ENCODE measurements around the gene IQUB.
"Not testable (repeated sequence)": the region's sequence is repeated elsewhere in the genome, so short reads cannot be mapped to it uniquely, and the experiment has no call there.

IQUB gene
- total RNA-seq: 0 to 0.23 (median 0.08) reads per million in 18 experiments

DNA sequence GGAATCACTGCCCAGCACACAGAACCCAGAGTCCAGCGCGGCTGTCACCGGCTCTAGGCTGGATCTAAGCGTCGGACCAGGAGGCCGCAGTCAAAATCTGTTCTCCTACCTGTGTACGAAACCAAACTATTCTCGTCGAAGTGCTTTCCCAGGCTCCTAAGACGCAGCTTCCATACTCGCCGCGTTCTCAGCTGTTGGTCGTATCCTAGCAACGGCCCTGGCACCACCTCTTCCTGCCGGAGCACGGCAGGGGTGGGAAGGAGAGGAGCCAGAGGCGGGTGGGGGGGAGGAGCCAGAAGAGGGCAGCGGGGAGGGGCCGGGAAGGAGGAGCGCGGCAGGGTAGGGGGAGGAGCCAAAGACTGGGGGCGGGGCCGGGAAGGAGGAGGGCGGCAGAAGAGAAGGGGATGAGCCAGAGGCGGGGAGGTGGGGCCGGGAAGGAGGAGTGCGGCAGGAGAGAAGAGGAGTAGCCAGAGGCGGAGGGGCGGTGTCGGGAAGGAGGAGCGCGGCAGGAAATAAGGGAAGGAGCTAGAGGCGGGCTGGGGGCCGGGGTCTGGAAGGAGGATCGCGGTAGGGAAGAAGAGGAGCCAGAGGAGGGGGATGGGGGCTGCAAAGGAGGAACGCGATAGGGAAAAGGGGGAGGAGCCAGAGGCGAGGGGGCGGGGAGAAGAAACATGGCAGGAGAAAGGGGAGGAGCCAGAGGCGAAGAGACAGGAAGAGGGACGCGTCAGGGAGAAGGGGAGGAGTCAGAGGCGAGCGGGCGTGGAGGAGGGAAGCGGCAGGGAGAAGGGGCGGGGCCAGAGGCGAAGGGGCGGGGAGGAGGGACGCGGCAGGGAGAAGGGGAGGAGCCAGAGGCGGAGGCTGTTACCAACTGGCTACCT is at the start of gene IQUB:
IQUB (minus strand) TSS at position 213 of the 878 bp plus-strand sequence. CDS start 22,255 bp downstream, outside the sequence.
- peak; percentile 97 for DNase-seq

DNA sequence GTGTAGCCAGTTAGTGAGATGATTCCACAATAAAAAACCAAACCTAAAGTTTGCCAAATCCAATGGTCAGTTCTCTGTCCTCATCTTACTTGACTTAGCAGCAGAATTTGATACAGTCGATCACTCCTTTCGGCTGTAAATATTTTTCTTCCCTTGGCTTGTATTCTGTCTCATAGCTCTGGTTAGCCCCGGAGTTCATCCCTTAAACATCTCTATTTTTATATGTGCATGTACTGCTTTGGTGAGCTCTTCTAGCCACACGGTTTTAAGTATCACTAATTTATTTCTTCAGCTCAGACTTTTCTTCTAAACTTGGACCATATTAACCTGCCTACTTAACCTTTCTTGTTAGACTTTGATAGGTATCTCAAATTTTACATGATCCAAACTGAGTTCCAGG is 49.4 kb upstream of the IQUB start:
- DNase-seq: no peak

DNA sequence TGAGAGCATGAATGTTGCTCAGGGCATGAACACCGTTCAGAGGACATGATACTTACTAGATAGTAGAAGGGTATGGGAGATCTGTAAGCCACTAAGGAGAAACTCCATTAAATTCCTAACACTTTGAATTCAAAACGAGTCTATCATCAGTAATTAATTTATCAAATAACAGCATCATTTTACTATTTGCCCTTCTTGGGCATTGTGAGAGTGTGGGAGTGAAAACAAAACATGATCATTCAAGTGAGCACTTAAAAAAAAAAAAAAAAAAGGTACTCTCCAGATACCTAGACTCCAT is 46.7 kb upstream of the IQUB start:
- no peak for DNase-seq

DNA sequence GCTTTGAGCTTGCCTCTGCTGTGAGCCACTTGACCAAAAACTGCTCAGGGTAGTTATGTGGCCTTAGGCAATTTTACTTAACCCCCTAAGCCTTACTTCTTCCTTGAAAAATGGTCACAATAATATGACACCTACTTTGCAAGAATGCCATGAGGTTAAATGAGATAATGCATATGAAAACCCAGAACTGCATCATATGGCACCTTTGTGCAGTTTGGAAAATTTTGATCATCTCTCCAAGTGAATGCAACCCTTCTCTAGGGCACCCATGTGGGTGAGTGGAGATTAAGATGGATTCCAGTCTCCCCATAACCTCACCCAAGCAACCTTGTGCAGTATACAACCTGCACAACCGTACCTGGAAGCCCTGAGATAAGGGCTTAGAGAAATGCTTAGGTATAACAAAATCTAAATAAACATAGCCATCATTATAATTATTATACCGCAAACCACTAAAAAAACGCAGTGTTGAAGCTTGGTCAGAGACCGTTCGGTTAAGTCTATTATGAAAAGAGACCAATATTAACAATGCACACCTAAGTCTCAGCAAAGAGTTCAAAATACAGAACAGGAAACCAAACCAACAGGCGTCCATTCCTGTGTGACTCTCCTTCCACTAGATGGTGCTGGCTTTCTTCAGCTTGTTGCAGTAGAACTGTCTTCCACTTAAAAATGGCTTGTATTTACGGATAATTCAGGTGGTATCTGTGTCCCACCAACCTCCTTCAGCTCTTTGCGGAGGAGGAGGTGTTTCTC is 46.2 kb upstream of the IQUB start:
- DNase-seq: peak in 1 of 2 donors; percentile 6

DNA sequence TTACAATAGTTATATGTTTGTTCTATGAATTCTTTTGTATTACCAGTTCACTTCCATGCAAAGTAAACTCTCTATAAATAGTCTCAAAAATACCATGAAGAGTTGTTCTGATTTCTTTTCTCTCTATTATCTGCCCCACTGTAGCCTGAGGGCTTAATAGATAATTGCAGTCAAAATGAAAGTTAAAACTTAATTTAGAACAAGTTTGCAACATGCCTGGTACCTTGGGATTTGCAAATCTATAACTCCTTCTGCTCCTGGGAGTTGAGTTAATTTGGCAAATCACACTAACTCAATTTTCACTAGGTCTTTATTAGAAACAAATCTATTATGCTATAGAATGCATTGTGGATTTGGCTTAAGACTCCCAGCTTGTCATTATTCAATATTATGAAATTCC is 45.0 kb upstream of the IQUB start:
- DNase-seq: no peak

DNA sequence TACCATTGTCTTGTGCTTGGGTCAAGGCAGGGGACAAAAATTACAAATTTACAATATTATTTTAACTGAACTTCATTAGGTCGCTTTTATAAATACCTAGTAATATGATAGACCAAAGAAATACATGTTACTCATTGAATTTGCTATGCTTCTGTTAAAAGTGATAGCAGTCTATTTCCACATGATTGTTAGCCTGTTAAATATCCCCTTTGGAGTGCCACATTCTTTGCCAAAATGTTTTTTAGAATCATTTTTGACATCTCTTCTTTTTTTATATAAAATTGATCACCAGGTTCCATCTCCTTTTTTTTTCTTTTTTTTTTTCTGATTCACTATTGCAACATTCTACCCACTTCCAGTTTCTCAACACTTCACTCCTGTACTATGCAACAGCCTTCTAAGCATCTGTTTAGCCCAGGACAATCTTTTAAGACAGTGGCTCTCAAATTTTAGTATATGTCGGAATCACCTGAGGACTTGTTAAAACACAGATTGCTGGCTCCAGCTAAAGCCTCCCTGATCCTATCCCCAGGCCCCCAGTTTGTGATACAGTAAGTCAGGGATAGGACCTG is 39.6 kb upstream of the IQUB start:
- no peak for DNase-seq

DNA sequence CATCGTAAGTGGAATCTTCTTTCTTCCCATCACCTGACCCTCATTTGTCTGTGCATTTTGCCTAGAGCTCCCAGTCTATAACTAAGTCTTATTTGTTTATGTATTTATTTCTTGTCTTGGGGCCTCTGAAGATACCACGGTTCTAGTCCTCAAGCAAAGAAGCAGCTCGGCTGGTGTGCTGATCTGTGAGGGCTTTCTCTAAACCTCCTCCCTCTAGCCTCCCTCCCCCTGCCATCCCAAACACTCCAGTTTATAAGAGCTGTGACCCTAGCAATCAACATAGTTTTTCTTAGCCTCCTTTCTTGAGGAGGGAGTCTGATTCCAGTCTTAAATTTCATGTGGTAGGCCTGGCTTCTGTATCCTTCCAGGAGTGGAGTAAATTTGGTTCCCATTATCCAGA is 38.9 kb upstream of the IQUB start:
- no peak for DNase-seq

DNA sequence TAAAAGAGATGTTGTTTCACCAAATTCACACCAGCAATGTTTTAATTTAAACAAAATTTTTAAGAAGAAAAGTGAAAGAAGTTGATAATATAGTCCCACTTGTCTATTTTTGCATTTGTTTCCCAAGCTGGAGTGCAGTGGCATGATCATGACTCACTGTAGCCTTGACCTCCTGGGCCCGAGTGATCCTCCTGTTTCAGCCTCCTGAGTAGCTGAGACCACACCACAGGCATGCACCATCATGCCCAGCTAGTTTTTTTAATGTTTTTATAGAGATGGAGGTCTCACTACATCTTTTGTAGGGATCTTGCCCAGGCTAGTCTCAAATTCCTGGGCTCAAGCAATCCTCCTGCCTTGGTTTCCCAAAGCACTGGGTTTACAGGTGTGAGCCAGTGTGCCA is 37.3 kb upstream of the IQUB start:
- DNase-seq: no peak

DNA sequence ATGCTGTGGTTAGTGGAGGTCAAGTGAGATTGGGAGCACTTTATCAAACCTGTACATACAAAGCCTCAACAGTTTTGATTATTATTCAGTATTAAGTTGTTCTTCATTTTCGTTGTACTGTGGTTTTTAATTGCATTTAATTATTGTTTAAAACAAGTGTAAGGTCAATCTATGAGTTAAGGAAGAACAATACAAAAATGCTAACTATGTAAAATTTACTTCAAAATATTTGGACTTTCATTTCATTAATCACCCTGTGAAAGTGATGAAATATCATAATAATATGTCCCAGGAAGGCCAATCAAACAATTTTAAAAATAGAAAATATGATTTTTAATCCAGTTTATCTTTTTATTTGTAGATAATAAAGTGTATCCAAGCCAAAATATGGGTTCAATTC is 36.8 kb upstream of the IQUB start:
- DNase-seq: no peak

DNA sequence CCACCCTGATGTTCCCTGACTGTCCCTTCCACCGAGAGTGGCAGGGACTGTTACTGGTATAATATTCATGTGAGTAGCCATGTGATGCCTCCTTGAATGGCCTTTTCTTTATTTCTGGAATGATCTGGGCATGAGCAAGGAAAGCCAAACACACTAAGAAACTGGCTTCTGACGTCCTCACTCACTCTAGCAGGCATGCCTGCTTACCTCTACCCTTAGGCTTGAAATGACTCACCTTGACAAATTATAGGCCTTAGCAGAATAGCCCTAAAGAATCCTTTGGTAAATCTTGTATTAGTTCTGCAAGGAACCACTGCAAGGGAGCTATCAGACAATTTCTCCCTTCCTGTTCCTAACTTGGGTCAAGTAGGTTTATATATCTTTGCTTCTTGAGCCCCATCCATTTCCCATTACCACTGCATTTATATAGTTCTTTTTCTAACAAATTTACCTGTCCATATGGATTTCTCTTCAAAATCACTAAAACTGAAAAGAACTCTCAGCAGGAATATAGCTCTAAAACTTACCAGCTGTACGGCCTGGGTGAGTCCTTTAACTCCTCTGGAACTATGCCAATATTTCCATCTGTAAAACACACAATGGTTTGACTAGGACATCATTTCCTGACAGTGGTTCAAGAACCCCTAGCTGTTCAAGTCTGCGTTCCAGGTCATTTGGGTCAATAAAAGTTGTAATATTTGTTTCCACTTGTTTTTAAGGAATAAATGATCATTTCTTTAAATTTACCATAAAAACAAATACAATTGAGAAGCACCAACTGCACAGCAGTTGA is 36.2 kb upstream of the IQUB start:
- no peak for DNase-seq

DNA sequence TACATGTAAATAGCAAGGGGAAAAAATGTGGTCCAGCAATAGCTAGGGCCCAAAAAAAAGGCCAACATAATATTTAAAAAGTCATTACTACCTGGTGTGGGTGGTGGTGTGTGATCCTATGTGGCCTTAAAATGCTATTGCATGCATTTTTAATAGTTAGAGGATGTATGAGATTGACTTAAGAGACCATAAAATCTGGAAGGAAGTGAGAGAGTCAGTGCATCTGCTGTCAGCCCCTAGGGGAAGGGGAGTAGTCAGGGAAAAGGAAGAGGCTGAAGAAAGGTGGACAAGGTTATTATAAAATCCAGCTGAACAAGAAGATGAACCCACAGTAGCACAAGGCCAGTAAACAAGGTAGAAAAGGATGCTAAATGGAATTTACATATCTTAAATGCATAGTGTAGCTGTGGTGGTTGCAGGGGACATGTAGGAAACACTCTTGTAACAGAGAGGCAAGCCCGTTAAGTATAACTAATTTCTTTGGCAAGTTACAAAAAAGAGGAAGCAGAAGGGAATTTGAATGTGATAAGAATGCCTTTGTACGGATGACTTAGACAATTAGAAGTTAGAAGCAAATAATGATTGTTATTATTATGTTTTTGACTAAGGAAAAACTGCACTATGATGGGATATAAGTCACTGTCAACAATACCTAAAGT is 35.1 kb upstream of the IQUB start:
- DNase-seq: no peak

DNA sequence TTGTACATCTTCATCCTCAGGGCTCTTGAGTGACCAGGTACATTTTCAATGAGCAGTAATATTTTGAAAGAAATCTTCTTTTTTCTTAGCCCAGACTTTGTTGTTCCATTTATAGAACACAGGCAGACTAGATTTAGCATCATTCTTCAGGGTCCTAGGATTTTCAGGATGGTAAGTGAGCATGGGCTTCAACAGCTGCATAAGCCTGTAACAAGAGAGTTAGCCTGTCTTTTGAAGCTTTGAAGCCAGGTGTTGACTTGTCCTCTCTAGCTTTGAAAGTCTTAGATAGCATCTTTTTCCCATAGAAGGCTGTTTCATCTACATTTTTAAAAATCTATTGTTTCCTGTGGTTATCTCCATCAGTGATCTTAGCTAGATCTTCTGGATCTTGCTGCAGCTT is 27.7 kb upstream of the IQUB start:
- no peak for DNase-seq

DNA sequence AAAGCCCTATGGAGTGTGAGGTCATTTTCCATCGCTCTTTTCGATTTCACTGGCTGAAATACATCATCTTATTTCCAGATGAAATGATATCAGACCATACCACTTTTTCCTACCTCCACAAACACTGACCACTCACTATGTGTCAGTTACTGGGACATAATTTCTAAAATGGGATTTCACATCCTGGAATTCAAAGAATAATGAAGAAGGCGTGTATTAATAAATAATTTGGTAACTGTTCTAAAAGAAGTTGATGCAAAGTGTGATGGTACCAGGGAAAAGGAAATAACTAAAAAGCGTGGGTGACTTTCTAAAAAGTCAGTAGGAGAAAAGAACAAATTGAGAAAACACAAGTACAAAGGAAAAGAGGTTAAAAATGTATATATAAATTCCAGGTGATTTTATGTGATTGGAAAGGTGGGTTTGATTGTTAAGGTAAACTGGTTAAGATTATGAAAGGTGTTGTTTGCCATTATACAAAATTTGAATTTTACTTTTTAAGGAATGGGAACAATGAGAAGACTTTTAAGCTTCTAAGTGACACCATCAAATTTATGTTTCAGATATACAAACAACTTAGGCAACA is 24.0 kb upstream of the IQUB start:
- no peak for DNase-seq

DNA sequence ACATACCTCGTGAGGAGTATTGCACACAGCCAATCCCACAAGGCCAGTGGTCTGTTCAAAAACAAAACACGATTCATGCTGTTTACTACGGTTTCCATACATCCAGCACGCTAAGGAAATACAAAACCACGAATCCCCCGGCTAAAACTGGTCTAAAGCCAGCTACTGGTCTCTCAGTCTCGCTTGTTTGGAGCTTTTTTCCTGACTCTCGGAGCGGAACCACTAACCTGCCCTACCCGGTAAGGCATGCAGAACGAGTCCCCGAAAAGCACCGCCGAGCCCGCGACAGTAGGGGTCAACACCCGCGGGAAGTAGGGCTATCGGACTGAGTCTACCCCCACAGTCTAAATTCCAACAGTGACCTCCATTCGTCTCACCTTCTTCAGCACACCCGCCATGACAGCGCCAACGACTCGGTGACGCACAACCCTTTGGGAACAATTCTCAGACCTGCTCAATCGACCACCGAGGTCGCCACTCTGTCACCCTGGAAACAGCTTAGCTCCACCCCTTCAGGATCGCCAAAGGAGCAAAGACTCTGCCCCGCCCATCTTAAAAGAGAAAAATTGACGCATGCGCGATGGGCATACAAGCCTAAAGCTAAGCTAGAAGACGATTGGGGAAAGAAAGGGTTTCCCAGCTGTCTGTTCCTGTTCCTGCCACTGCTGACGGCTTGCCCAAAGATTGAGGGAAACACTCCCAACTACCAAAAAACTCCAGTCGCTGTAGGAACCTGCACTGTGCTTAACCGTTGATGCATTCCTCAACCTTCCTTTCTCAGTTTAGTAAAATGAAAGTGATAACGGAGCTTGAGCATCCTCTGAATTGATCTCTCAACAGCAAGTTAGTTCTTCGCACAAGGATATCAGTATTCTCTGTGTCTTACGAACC is 23.2 kb upstream of the IQUB start, which contains the start of gene NDUFA5:
NDUFA5 (minus strand) TSS at position 421 of the 891 bp plus-strand sequence; CDS start at position 398, 23 bp downstream.
- DNase-seq: peak; percentile 99

DNA sequence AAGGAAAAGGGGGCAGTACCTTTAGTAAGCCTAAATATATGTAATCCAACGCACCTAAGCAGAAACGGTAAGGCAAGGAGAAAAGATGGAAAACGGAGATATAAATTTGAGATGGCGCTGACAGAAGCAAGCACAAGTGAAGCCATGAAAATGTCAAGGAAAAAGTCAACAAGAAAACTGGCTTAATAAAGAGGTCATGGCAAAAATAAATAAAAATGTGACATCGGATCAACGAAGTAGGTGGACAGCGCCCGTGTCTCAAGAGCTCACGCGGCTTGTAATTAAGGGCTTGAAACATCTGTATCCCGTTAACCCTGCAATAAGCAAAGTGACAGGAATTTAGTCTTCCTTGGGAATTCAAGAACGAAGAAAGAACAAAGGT is 22.6 kb upstream of the IQUB start:
- DNase-seq: no peak

DNA sequence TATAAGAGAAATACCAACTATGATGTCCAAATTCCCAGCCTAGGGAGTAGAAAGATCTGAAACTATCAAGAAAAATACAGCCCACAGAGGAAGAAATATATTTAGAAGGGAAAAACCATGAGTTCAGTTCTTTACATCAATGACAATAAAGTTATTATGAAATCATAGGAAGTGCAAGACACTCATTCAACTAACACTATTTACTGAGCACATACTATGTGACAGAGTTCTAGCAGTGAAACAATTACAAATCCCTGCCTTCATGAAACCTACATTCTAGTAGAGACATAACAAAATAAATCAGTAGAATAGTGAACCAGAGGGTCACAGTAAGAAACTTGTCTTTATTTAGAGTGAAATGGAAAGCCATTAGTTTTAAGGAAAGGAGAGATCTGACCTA is 21.1 kb upstream of the IQUB start:
- no peak for DNase-seq

DNA sequence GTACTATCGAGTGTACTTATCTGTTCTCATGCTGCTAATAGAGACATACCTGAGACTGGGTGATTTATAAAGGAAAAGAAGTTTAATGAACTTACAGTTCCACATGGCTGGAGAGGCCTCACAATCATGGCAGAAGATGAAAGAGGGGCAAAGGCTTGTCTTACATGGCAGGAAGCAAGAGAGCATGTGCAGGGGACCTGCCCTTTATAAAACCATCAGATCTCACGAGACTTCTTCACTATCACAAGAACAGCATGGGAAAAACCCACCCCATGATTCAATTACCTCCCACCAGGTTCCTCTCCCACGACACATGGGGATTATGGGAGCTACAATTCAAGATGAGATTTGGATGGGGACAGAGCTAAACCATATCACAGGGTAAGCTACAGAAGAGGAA is 18.8 kb upstream of the IQUB start:
- no peak for DNase-seq

DNA sequence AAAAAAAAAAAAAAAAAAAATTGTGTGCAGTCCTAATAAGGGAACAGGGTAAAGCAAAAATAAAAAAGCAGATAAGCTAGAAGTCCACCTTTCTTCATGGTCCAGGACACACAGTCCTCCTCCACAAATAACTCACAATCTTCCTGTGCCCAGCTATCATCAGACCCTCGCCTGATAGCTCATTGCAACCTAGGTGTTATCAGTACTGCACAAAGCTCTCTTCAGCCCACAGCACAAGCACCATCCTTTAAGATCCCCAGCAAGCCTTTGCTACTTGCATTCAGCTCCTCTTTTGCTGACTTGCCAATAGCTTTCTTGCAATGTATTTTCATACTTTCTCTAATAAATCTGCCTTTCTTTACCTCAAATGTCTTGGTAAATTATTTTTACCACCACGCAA is 18.2 kb upstream of the IQUB start:
- DNase-seq: no peak

DNA sequence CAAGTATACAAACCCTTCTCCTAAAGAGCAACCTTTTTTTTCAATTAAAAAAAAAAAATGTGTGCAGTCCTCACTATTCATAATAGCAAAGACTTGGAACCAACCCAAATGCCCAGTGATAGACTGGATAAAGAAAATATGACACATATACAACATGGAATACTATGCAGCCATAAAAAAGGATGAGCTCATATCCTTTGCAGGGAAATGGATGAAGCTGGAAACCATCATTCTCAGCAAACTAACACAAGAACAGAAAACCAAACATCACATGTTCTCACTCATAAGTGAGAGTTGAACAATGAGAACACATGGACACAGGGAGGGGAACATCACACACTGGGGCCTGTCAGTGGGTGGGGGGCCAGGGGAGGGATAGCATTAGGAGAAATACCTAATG is 17.7 kb upstream of the IQUB start:
- not testable (repeated sequence) for DNase-seq

DNA sequence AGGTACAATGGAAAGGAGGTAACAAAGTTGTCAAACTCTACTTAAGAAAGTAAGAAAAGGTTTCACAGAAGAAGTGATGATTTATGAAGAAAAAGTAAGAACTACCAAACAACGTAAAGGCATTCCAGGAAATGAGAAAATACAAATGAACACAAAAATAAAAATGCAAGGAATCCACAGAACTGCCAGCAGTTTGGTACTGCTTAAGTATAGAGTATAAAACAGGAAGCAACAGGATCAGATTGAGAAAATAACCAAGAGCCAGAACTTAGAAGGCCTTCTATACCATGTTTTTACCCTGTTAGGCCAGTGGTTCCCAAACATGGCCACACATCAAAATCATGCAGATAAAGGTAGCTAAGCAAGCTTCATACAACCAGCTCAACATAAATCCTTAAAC is 14.0 kb upstream of the IQUB start:
- no peak for DNase-seq

DNA sequence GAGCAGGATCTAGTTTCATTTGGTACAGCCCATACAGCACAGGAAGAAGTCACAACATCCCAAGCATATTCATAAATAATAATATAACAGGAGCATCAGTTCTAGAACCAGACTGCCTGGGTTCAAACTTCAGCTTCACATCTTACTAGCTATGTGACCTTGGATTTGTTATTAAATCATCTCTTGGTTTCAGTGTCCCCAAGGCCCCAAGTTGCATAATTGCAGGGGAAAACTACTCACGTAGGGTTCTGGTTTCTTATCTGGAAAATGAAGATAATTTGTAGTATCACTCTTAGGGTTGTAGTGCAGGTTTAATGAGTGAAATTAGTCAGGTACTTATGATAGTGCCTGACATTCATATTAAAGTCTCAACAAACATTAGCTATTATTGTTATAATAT is 5.5 kb upstream of the IQUB start:
- DNase-seq: no peak

Measured in inflammatory macrophage (primary cell).